Measurements from ENCODE around the gene PKIG.

- TF ChIP-seq CTCF (IDR thresholded peaks at IDR 0.05 in 2 of 3, conservative IDR thresholded peaks at IDR 0.05 in 1 of 3; ENCODE audit: control insufficient read depth in 2 of 3, extremely low read depth in 1 of 3, insufficient read depth in 1 of 3, low read depth in 3 of 3, low read length in 3 of 3) = peak in 1 of 3 experiments; percentile 19; a peak in 1 of 6 replicates
- TF ChIP-seq PAX8 (IDR thresholded peaks at IDR 0.05) = no peak
- no peak for TF ChIP-seq TAF1 (IDR thresholded peaks at IDR 0.05; ENCODE audit: borderline replicate concordance, low read depth, low read length)
- TF ChIP-seq ZNF274 (IDR thresholded peaks at IDR 0.05; ENCODE audit: insufficient read depth, insufficient read length) = no peak
- TF ChIP-seq HCFC1 (IDR thresholded peaks at IDR 0.05; ENCODE audit: low read length) = no peak
- no peak for TF ChIP-seq ATF3 (IDR thresholded peaks at IDR 0.05; ENCODE audit: borderline replicate concordance, extremely low read depth, low read depth, low read length)
These were observed 62.3 kb downstream of the PKIG start for GRCh38 chr20:44644667-44645131.
